Effector memory CD8-positive, alpha-beta T cell (primary cell): Measurements from ENCODE around the gene BMP7.

ENCODE experiments used
- ATAC-seq: fragments of 150-1000 bp; cut with Tn5 transposase; replicated peaks from 2 replicates; pipeline ENCODE4 v1.10.0; 2021; ENCODE audit warnings: mild to moderate bottlenecking, moderate library complexity
- DNase-seq, 3 experiments: peaks; one replicate each; pipeline ENCODE4 v3.0.0; 2021
- H3K27ac Mint-ChIP-seq, 2 donors: one replicate each; pipeline ENCODE4 v1.8.0; 2022; ENCODE audit warnings: mild to moderate bottlenecking in 2 of 2, mixed read lengths in 2 of 2, moderate library complexity in 2 of 2
- H3K27me3 Mint-ChIP-seq, 2 donors: one replicate each; pipeline ENCODE4 v1.8.0; 2022; ENCODE audit warnings: mixed read lengths in 2 of 2
- H3K36me3 Mint-ChIP-seq: one replicate; pipeline ENCODE4 v1.8.0; 2022; ENCODE audit warnings: mild to moderate bottlenecking, moderate library complexity, mixed read lengths; ENCODE audit not compliant: insufficient read depth
- H3K4me1 Mint-ChIP-seq, 2 donors: one replicate each; pipeline ENCODE4 v1.8.0; 2022; ENCODE audit warnings: low read depth in 2 of 2, mixed read lengths in 2 of 2
- H3K4me3 Mint-ChIP-seq, 2 donors: one replicate each; pipeline ENCODE4 v1.8.0; 2022; ENCODE audit warnings: mild to moderate bottlenecking in 2 of 2, mixed read lengths in 2 of 2, moderate library complexity in 2 of 2
- H3K9me3 Mint-ChIP-seq, 2 donors: one replicate each; pipeline ENCODE4 v1.8.0; 2022; ENCODE audit warnings: mixed read lengths in 2 of 2

Gene BMP7

GRCh38 chr20:57187068-57187634, 79.3 kb downstream of the BMP7 start:
- no peaks in the 10 kb centered on the region for H3K36me3 Mint-ChIP-seq
- H3K27ac Mint-ChIP-seq, result no peak overlapping the region
- DNase-seq (no peak), ATAC-seq (no peak)
- H3K27me3 Mint-ChIP-seq, result peaks cover 11 to 18% of the 10 kb centered on the region in 2 donors
- no peaks in the 10 kb centered on the region for H3K4me1 Mint-ChIP-seq
- no peaks in the 10 kb centered on the region for H3K9me3 Mint-ChIP-seq
- no peak overlapping the region for H3K4me3 Mint-ChIP-seq

DNA sequence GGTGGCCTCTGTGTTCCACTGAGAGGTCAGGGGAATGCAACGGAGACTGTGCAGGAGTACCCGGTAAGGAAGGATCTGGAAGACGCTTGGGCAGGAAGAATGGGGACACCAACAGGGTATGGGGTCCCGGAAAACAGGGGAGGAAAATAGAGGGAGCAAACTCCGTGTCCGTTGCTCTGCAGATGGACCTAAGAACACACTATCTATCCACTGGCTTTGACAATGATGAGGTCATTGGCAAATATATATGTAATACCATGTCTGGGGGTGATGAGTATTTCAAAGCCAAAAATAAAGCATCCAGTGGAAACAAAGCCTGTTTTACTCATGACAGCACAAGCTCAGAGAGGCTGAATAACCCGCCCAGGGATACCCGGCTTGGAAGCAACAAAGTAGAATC, 80.2 kb downstream of the BMP7 start:
- H3K27me3 Mint-ChIP-seq, result peaks cover 19 to 27% of the 10 kb centered on the region in 2 donors
- H3K9me3 Mint-ChIP-seq, result no peaks in the 10 kb centered on the region
- H3K4me1 Mint-ChIP-seq, result no peaks in the 10 kb centered on the region
- H3K36me3 Mint-ChIP-seq, result no peaks in the 10 kb centered on the region
- ATAC-seq (no peak), DNase-seq (no peak)
- H3K4me3 Mint-ChIP-seq, result no peak overlapping the region
- H3K27ac Mint-ChIP-seq, result no peak overlapping the region

DNA sequence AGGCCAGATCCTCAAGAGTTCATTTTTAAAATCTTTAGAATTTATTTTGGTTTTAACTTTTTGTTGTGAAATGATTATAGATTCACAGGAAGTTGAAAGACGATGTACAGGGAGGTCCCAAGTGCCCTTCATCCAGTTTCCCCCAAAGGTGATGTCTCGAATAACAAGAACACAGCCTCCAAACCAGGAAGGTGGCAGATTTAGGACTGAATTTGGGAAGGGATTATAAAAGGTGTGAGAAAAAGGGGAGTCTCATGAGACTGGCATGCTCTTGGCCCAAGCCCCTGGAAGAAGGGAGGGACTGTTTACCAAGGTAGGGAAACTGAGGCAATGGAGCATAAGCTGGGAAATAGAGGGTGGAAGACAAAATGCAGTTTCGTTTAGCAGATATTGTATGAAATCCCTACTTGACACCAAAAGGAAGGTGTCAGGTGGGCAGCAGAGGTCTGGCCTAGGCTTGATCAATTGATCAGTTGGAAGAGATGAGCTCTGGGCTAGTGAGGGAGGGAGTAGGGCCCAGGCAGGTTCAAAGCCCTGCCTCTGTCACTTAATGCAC, 81.2 kb downstream of the BMP7 start:
- Mint-ChIP-seq H3K36me3 (no peaks in the 10 kb centered on the region), H3K27ac (no peak overlapping the region), H3K27me3 (peaks cover 20 to 32% of the 10 kb centered on the region in 2 donors), H3K4me3 (no peak overlapping the region), H3K4me1 (no peaks in the 10 kb centered on the region), H3K9me3 (no peaks in the 10 kb centered on the region)
- DNase-seq, result no peak
- ATAC-seq, result no peak

- Mint-ChIP-seq H3K27me3 (peaks cover 20 to 44% of the 10 kb centered on the region in 2 donors), H3K9me3 (no peaks in the 10 kb centered on the region), H3K4me1 (no peaks in the 10 kb centered on the region), H3K36me3 (no peaks in the 10 kb centered on the region), H3K27ac (no peak overlapping the region), H3K4me3 (no peak overlapping the region)
- ATAC-seq (no peak), DNase-seq (no peak)
Observed at GRCh38 chr20:57183457-57184009, 82.9 kb downstream of the BMP7 start.

DNA sequence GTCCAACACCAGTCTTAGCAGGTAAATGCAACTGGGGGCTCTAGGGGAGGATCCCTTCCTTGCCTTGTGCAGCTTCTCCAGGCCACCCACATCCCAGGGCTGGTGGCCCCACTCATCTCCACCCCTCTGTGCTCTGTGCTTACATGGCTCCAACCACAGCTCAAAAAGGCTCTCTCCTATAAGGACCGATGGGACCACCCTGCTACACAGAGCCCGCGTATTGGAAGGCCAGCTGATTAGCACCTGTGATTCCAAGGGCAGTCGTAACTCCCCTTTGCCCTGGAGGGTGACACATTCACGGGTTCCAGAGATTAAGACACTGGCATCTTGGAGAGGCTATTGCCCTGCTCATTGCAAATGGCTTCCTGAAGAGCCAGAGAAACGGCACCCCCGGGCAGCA, 84.8 kb downstream of the BMP7 start:
- H3K27ac Mint-ChIP-seq, result no peak overlapping the region
- ATAC-seq (no peak), DNase-seq (no peak)
- H3K36me3 Mint-ChIP-seq, result no peaks in the 10 kb centered on the region
- peaks cover 0 to 1% of the 10 kb centered on the region in 2 donors for H3K4me1 Mint-ChIP-seq
- no peaks in the 10 kb centered on the region for H3K9me3 Mint-ChIP-seq
- peaks cover 34 to 63% of the 10 kb centered on the region in 2 donors for H3K27me3 Mint-ChIP-seq
- H3K4me3 Mint-ChIP-seq, result no peak overlapping the region

DNA sequence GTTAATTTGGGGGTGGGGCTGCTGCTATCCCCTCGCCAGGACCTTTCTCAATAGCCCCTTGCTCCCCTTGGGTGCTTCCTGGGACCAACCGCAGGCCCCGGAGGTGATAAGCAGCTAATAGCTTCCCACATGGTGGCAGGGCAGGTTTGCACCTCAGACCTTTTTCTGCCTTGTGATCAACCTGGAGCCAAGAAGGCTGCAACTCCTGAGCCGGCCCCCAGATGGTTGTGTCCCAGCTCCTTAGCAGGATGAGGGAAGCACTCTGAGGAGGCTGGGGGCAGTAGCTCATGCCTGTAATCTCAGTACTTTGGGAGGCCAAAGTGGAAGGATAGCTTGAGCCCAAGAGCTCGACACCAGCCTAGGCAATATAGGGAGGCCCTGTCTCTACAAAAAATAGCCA, 85.5 kb downstream of the BMP7 start:
- Mint-ChIP-seq H3K36me3 (no peaks in the 10 kb centered on the region), H3K27me3 (peaks cover 35 to 68% of the 10 kb centered on the region in 2 donors), H3K27ac (no peak overlapping the region), H3K4me1 (peaks cover 0 to 1% of the 10 kb centered on the region in 2 donors), H3K4me3 (no peak overlapping the region), H3K9me3 (no peaks in the 10 kb centered on the region)
- DNase-seq, result no peak
- no peak for ATAC-seq

DNA sequence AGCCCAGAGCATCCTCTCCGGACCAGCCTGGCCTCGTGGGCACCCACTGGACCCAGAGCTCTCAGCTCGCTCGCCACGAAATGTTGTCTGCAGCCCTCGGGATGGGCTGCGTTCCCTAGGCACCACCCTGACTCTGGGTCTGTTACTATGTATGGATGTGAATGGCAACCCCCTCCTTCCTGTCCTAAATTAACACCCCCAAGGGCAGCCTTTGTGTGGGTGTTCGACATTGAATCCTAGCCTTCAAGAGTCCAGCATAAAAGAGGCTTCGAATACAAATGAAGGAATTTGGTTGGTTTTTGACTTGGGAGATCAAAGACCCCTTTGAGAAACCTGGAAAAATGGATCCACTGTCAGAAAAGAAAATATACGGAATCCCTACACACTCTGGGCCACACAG, 86.1 kb downstream of the BMP7 start:
- peaks cover 40 to 71% of the 10 kb centered on the region in 2 donors for H3K27me3 Mint-ChIP-seq
- peaks cover 0 to 1% of the 10 kb centered on the region in 2 donors for H3K4me1 Mint-ChIP-seq
- H3K9me3 Mint-ChIP-seq, result no peaks in the 10 kb centered on the region
- no peak for DNase-seq
- H3K36me3 Mint-ChIP-seq, result no peaks in the 10 kb centered on the region
- H3K4me3 Mint-ChIP-seq, result no peak overlapping the region
- H3K27ac Mint-ChIP-seq, result no peak overlapping the region
- no peak for ATAC-seq

- no peak overlapping the region for H3K4me3 Mint-ChIP-seq
- H3K9me3 Mint-ChIP-seq, result no peaks in the 10 kb centered on the region
- H3K4me1 Mint-ChIP-seq, result peaks cover 0 to 1% of the 10 kb centered on the region in 2 donors
- ATAC-seq (no peak), DNase-seq (no peak)
- no peak overlapping the region for H3K27ac Mint-ChIP-seq
- no peaks in the 10 kb centered on the region for H3K36me3 Mint-ChIP-seq
- H3K27me3 Mint-ChIP-seq, result peaks cover 49 to 74% of the 10 kb centered on the region in 2 donors
Observed at GRCh38 chr20:57179265-57179664, 87.2 kb downstream of the BMP7 start.

- peaks cover 0 to 1% of the 10 kb centered on the region in 2 donors for H3K4me1 Mint-ChIP-seq
- DNase-seq (no peak), ATAC-seq (no peak)
- peaks cover 45 to 70% of the 10 kb centered on the region in 2 donors for H3K27me3 Mint-ChIP-seq
- H3K9me3 Mint-ChIP-seq, result no peaks in the 10 kb centered on the region
- no peak overlapping the region for H3K4me3 Mint-ChIP-seq
- no peaks in the 10 kb centered on the region for H3K36me3 Mint-ChIP-seq
- H3K27ac Mint-ChIP-seq, result no peak overlapping the region
Observed at GRCh38 chr20:57178582-57179111, 87.8 kb downstream of the BMP7 start.

DNA sequence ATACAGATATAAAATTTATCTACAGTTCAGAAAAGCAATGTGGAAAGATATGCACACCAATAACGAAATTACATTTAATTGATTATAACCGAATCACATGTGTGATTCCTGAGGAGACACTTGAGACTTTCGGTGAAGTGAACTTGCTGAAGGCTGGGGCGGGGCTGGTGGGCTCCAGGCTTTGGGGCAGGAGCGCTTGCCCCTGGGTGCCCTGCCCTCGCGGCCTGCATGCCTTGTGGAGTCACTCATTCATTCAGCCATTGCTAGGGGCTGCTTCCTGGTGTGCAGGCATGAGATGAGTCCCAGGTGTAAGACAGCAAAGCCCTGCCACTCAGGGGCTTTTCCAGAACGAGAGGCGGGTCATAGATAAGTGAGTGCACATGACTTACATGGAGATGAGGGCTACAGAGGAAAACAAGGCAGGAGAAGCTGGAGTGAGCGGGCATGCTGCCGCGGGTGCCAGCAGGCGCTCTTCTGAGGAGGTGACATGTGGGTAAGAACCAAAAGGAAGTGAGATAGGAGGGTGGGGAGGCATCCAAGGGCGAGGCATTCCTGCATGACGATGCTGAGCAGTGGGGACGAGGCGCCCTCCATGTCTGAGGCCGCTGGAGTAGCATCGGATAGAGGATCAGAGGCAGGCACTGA, 88.7 kb downstream of the BMP7 start:
- Mint-ChIP-seq H3K36me3 (no peaks in the 10 kb centered on the region), H3K9me3 (no peaks in the 10 kb centered on the region), H3K4me3 (no peak overlapping the region), H3K4me1 (peaks cover 0 to 1% of the 10 kb centered on the region in 2 donors), H3K27ac (no peak overlapping the region), H3K27me3 (peaks cover 40 to 70% of the 10 kb centered on the region in 2 donors)
- ATAC-seq (no peak), DNase-seq (no peak)

DNA sequence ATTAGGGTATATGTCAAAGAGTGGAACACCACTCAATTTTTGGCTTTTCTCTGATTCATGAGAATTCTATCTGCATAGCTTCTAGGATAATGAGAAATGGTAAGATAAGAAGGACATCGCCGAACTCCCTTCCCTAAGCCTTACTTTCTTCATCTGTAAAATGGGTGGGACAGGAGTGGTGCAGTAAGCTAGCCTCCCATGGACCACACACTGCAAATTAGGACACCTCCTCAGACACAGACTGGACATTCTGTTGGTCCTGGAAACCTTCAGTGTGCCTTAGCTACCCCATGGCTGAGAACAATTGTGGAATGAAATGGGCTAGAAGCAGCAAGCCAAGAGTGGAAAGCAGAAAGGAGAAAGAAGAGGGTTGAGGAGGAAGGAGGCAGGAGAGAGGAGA, 89.6 kb downstream of the BMP7 start:
- ATAC-seq, result no peak
- no peaks in the 10 kb centered on the region for H3K9me3 Mint-ChIP-seq

GRCh38 chr20:57175397-57176010, 90.9 kb downstream of the BMP7 start:
- Mint-ChIP-seq H3K4me1 (peaks cover 0 to 1% of the 10 kb centered on the region in 2 donors), H3K9me3 (no peaks in the 10 kb centered on the region), H3K27me3 (peaks cover 30 to 58% of the 10 kb centered on the region in 2 donors), H3K27ac (no peak overlapping the region), H3K36me3 (no peaks in the 10 kb centered on the region), H3K4me3 (no peak overlapping the region)
- DNase-seq (no peak), ATAC-seq (no peak)

More for the DNA sequence above, 89.6 kb downstream of the BMP7 start:
- no peak overlapping the region for H3K4me3 Mint-ChIP-seq
- H3K36me3 Mint-ChIP-seq, result no peaks in the 10 kb centered on the region
- no peak for DNase-seq
- H3K27me3 Mint-ChIP-seq, result peaks cover 38 to 66% of the 10 kb centered on the region in 2 donors
- no peak overlapping the region for H3K27ac Mint-ChIP-seq
- H3K4me1 Mint-ChIP-seq, result peaks cover 0 to 1% of the 10 kb centered on the region in 2 donors

DNA sequence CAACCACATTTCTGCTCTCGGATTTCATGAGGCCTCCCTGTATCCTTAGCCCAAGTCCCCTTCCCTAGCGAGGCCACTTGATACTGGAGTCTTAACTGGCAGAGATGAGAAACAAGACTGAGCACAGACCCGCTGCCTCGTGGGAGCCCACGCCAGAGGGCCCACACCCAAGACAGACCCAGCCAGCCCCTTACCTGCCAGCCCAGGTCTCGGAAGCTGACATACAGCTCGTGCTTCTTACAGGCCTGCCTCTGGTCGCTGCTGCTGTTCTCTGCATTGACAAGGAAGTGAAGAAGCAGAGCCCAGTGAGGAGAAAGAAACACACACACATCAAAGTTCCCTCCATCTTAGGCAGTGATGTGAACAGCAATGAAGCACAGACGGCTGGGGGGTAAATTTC, 91.7 kb downstream of the BMP7 start:
- H3K4me1 Mint-ChIP-seq, result peaks cover 0 to 1% of the 10 kb centered on the region in 2 donors
- H3K9me3 Mint-ChIP-seq, result no peaks in the 10 kb centered on the region
- DNase-seq (no peak), ATAC-seq (no peak)
- no peaks in the 10 kb centered on the region for H3K36me3 Mint-ChIP-seq
- H3K4me3 Mint-ChIP-seq, result no peak overlapping the region
- H3K27ac Mint-ChIP-seq, result no peak overlapping the region
- peaks cover 30 to 51% of the 10 kb centered on the region in 2 donors for H3K27me3 Mint-ChIP-seq
